H9 (cell line): ENCODE data around the gene LSMEM2. TPM values are rescaled to one million over a fixed set of nuclear protein-coding genes. Genes with fewer than 3 reads are reported as not detected.

Source experiments
- DNase-seq: peaks from one replicate; pipeline ENCODE4 v3.0.0-alpha.2; 2017
- H2AFZ ChIP-seq: one replicate; pipeline ENCODE4 v1.6.1; 2013; ENCODE audit warnings: mild to moderate bottlenecking, low read length, control low read depth, moderate library complexity
- H2AK5ac ChIP-seq: 2 replicates; pipeline ENCODE4 v1.6.1; 2013; ENCODE audit warnings: low read length, control low read depth, mixed read lengths; ENCODE audit not compliant: insufficient read length
- H2BK120ac ChIP-seq: one replicate; pipeline ENCODE4 v1.6.1; 2013; ENCODE audit warnings: low read depth, mild to moderate bottlenecking, low read length, control low read depth, inconsistent platforms; ENCODE audit not compliant: poor library complexity, severe bottlenecking
- H2BK12ac ChIP-seq: 2 replicates; pipeline ENCODE4 v1.6.1; 2013; ENCODE audit warnings: low read length, control low read depth, mixed read lengths, low read depth; ENCODE audit not compliant: insufficient read length
- H2BK15ac ChIP-seq: 2 replicates; pipeline ENCODE4 v1.6.1; 2013; ENCODE audit warnings: low read depth, low read length, control low read depth
- H2BK20ac ChIP-seq: one replicate; pipeline ENCODE4 v1.6.1; 2013; ENCODE audit warnings: low read depth, mild to moderate bottlenecking, low read length, control low read depth, inconsistent platforms; ENCODE audit not compliant: poor library complexity, severe bottlenecking
- H2BK5ac ChIP-seq: 2 replicates; pipeline ENCODE4 v1.6.1; 2013; ENCODE audit warnings: low read length, control low read depth, mixed read lengths; ENCODE audit not compliant: insufficient read length
- H3K14ac ChIP-seq: 2 replicates; pipeline ENCODE4 v1.6.1; 2013; ENCODE audit warnings: low read length, control low read depth; ENCODE audit not compliant: insufficient read depth
- H3K18ac ChIP-seq: 2 replicates; pipeline ENCODE4 v1.6.1; 2013; ENCODE audit warnings: low read depth, mild to moderate bottlenecking, mixed read lengths, low read length, control low read depth; ENCODE audit not compliant: insufficient read length
- H3K23ac ChIP-seq: 2 replicates; pipeline ENCODE4 v1.6.1; 2013; ENCODE audit warnings: low read length, control low read depth, mixed read lengths, low read depth; ENCODE audit not compliant: insufficient read length
- H3K23me2 ChIP-seq: 2 replicates; pipeline ENCODE4 v1.6.1; 2013; ENCODE audit warnings: low read depth, mild to moderate bottlenecking, mixed read lengths, low read length, control low read depth; ENCODE audit not compliant: insufficient read length, poor library complexity, severe bottlenecking
- H3K27ac ChIP-seq: 2 replicates; pipeline ENCODE4 v1.5.1; 2013; ENCODE audit warnings: low read length, control low read depth, mixed read lengths, low read depth; ENCODE audit not compliant: insufficient read length
- H3K27me3 ChIP-seq: 2 replicates; pipeline ENCODE4 v1.6.1; 2013; ENCODE audit warnings: low read length, control low read depth, inconsistent platforms; ENCODE audit not compliant: insufficient read depth
- H3K4ac ChIP-seq: 2 replicates; pipeline ENCODE4 v1.6.1; 2013; ENCODE audit warnings: low read depth, mild to moderate bottlenecking, control low read depth, inconsistent platforms, low read length, moderate library complexity
- H3K4me1 ChIP-seq: 2 replicates; pipeline ENCODE4 v1.6.1; 2013; ENCODE audit warnings: low read length, control low read depth, inconsistent platforms; ENCODE audit not compliant: insufficient read depth
- H3K4me2 ChIP-seq: 2 replicates; pipeline ENCODE4 v1.6.1; 2013; ENCODE audit warnings: low read length, control low read depth, mixed read lengths; ENCODE audit not compliant: insufficient read length, insufficient read depth
- H3K56ac ChIP-seq: 2 replicates; pipeline ENCODE4 v1.6.1; 2013; ENCODE audit warnings: low read depth, mild to moderate bottlenecking, mixed read lengths, low read length, control low read depth; ENCODE audit not compliant: insufficient read length
- H3K79me1 ChIP-seq: 2 replicates; pipeline ENCODE4 v1.6.1; 2013; ENCODE audit warnings: low read depth, mild to moderate bottlenecking, moderate library complexity, low read length, control low read depth, inconsistent platforms; ENCODE audit not compliant: insufficient read depth, poor library complexity, severe bottlenecking
- H3K79me2 ChIP-seq: 2 replicates; pipeline ENCODE4 v1.6.1; 2013; ENCODE audit warnings: low read length, control low read depth, inconsistent platforms; ENCODE audit not compliant: insufficient read depth
- H3K9ac ChIP-seq: 2 replicates; pipeline ENCODE4 v1.6.1; 2013; ENCODE audit warnings: low read length, control low read depth, mixed read lengths; ENCODE audit not compliant: insufficient read length; ENCODE audit errors: extremely low read depth
- H3K9me3 ChIP-seq: one replicate; pipeline ENCODE4 v1.6.1; 2013; ENCODE audit warnings: low read depth, low read length, inconsistent platforms; ENCODE audit not compliant: control insufficient read depth
- H3T11ph ChIP-seq: one replicate; pipeline ENCODE4 v1.6.1; 2013; ENCODE audit warnings: mild to moderate bottlenecking, low read length, control low read depth, inconsistent platforms
- H4K20me1 ChIP-seq: one replicate; pipeline ENCODE4 v1.6.1; 2013; ENCODE audit not compliant: control insufficient read depth, insufficient read length, insufficient read depth
- H4K5ac ChIP-seq: 2 replicates; pipeline ENCODE4 v1.6.1; 2013; ENCODE audit warnings: low read depth, mild to moderate bottlenecking, mixed read lengths, low read length, control low read depth; ENCODE audit not compliant: insufficient read length
- H4K8ac ChIP-seq: replicated peaks from 2 replicates; pipeline ENCODE4 v1.6.1; 2013; ENCODE audit warnings: low read length, control low read depth, mixed read lengths, low read depth; ENCODE audit not compliant: insufficient read length
- H4K91ac ChIP-seq: 2 replicates; pipeline ENCODE4 v1.6.1; 2013; ENCODE audit warnings: low read depth, mild to moderate bottlenecking, moderate library complexity, mixed read lengths, low read length, control low read depth; ENCODE audit not compliant: insufficient read length
- H3K27ac Mint-ChIP-seq, 3 experiments: 2 replicates in 2 of 3; 3 replicates in 1 of 3; pipeline ENCODE4 v1.8.0; 2020 to 2021; ENCODE audit warnings: mixed read lengths in 3 of 3, mild to moderate bottlenecking in 1 of 3, moderate library complexity in 1 of 3
- H3K27me3 Mint-ChIP-seq: 2 replicates; pipeline ENCODE4 v1.8.0; 2021; ENCODE audit warnings: low read depth, mild to moderate bottlenecking, moderate library complexity, mixed read lengths
- H3K36me3 Mint-ChIP-seq, 3 experiments: 2 replicates in 2 of 3; 3 replicates in 1 of 3; pipeline ENCODE4 v1.8.0; 2020 to 2021; ENCODE audit warnings: low read depth in 3 of 3, mixed read lengths in 3 of 3; ENCODE audit not compliant: insufficient read depth in 1 of 3
- H3K4me1 Mint-ChIP-seq, 2 experiments: 2 replicates each; pipeline ENCODE4 v1.8.0; 2020; ENCODE audit warnings: mixed read lengths in 2 of 2
- H3K4me3 Mint-ChIP-seq, 2 experiments: 2 replicates in 1 of 2; 3 replicates in 1 of 2; pipeline ENCODE4 v1.8.0; 2020 to 2021; ENCODE audit warnings: mild to moderate bottlenecking in 2 of 2, mixed read lengths in 2 of 2, moderate library complexity in 1 of 2
- H3K9me3 Mint-ChIP-seq, 2 experiments: 2 replicates in 1 of 2; 3 replicates in 1 of 2; pipeline ENCODE4 v1.8.0; 2020; ENCODE audit warnings: mild to moderate bottlenecking in 2 of 2, mixed read lengths in 2 of 2, moderate library complexity in 1 of 2
- CTCF ChIP-seq: fragments of 200-600 bp; sonication (generic); conservative IDR thresholded peaks from 3 replicates; pipeline ENCODE4 v1.8.0; 2021; ENCODE audit warnings: antibody characterized with exemption, mild to moderate bottlenecking
- WGBS: extraction: QIAGEN DNeasy Blood & Tissue Kit; methylation state at CpG from one replicate; pipeline ENCODE4 v1.1.7; 2013; ENCODE audit warnings: missing lambda C conversion rate, low lambda C conversion rate, mixed read lengths; ENCODE audit not compliant: insufficient read length; ENCODE audit errors: extremely low coverage; 5-methylcytosine and 5-hydroxymethylcytosine counted together
- total RNA-seq: library from RNA; stranded (reverse); gene quantifications from 2 replicates; pipeline ENCODE4 v1.2.1, GENCODE V29; 2021

Gene LSMEM2
- total RNA-seq, 1 experiment from 2014 or later = 0.50 TPM

GRCh38 chr3:50268703-50269451 lies 10.0 kb upstream of the LSMEM2 start, which contains the start of gene SEMA3B:
Gene SEMA3B (plus strand): TSS chr3:50269147. CDS start chr3:50269241, 94 bp downstream.
- DNase-seq = no peak
- H2BK15ac ChIP-seq = no peak within 1 kb of the TSS
- H3K56ac ChIP-seq = no peak within 1 kb of the TSS
- H3K27me3 ChIP-seq = peaks cover 9% of the 10 kb centered on the region; the same call in 1 of the 2 replicates
- H3K23ac ChIP-seq = no peak within 1 kb of the TSS
- peak within 1 kb of the TSS in 1 of 2 experiments; percentile 14; a peak in 2 of 5 replicates for H3K4me3 Mint-ChIP-seq
- H3K23me2 ChIP-seq = peaks cover 4% of the 10 kb centered on the region
- H2BK20ac ChIP-seq = no peak within 1 kb of the TSS
- H3K27ac Mint-ChIP-seq = peak within 1 kb of the TSS in 2 of 3 experiments; percentile 62 to 87; a peak in 2 of 7 replicates
- no peak within 1 kb of the TSS for H3K9ac ChIP-seq
- no peak within 1 kb of the TSS for H3T11ph ChIP-seq
- H2AFZ ChIP-seq = no peak within 1 kb of the TSS
- H4K5ac ChIP-seq = no peak within 1 kb of the TSS
- no peak within 1 kb of the TSS for H4K8ac ChIP-seq
- H3K4me1 ChIP-seq = peaks cover 5% of the 10 kb centered on the region; the same call in 1 of the 2 replicates
- H3K9me3 Mint-ChIP-seq = no peaks in the 10 kb centered on the region; a peak in 1 of 5 replicates
- H4K20me1 ChIP-seq = no peaks in the 10 kb centered on the region
- H2BK12ac ChIP-seq = no peak within 1 kb of the TSS
- H3K4me1 Mint-ChIP-seq = peaks cover 44 to 61% of the 10 kb centered on the region in 2 experiments
- H3K9me3 ChIP-seq = no peaks in the 10 kb centered on the region
- no peak within 1 kb of the TSS for H3K4ac ChIP-seq
- H3K27ac ChIP-seq = no peak within 1 kb of the TSS
- H3K18ac ChIP-seq = no peak within 1 kb of the TSS
- no peak within 1 kb of the TSS for H2BK120ac ChIP-seq
- no peak within 1 kb of the TSS for H2BK5ac ChIP-seq
- no peak within 1 kb of the TSS for H4K91ac ChIP-seq
- peaks cover 14% of the 10 kb centered on the region for H3K27me3 Mint-ChIP-seq
- no peaks in the 10 kb centered on the region for H3K36me3 Mint-ChIP-seq
- TF ChIP-seq CTCF = no peak
- WGBS = no CpG with 5 or more reads among the region's 21 CpGs
- no peaks in the 10 kb centered on the region for H3K79me2 ChIP-seq
- H3K14ac ChIP-seq = no peak within 1 kb of the TSS
- H3K79me1 ChIP-seq = no peaks in the 10 kb centered on the region
- H2AK5ac ChIP-seq = no peak within 1 kb of the TSS
- no peak within 1 kb of the TSS for H3K4me2 ChIP-seq
